Left ventricle myocardium inferior (tissue), 1 donor: Measurements from ENCODE around the gene RASSF4. TPM values are rescaled to one million over a fixed set of nuclear protein-coding genes. Genes with fewer than 3 reads are reported as not detected.

Source experiments
- DNase-seq: peaks from one replicate; pipeline ENCODE4 v3.0.0-alpha.2; 2020
- H3K27ac ChIP-seq: fragments of 200-600 bp; replicated peaks from 2 replicates; pipeline ENCODE4 v1.8.0; 2021
- H3K27me3 ChIP-seq: fragments of 200-600 bp; 2 replicates; pipeline ENCODE4 v1.8.0; 2021; ENCODE audit warnings: low read depth
- H3K36me3 ChIP-seq: fragments of 200-600 bp; 2 replicates; pipeline ENCODE4 v1.8.0; 2021
- H3K4me1 ChIP-seq: fragments of 200-600 bp; 2 replicates; pipeline ENCODE4 v1.8.0; 2021
- H3K4me3 ChIP-seq: fragments of 200-600 bp; 2 replicates; pipeline ENCODE4 v1.8.0; 2021; ENCODE audit warnings: mild to moderate bottlenecking, moderate library complexity
- H3K9me3 ChIP-seq: fragments of 200-600 bp; replicated peaks from 2 replicates; pipeline ENCODE4 v1.8.0; 2021
- intact Hi-C: fragments of 100-400 bp; cut with micrococcal nuclease; formaldehyde crosslinking; loops from one replicate; pipeline ENCODE4 v1.11.0; 2022
- total RNA-seq: library from RNA; stranded (reverse); fragmentation: NEBNext Ultra II Directional; extraction: Animal tissue kit (Norgen Biotek cat#: 25700); gene quantifications from one replicate; pipeline ENCODE4 v1.2.1, GENCODE V29; 2021
- TF ChIP-seq, protein P1 (sequence below): fragments of 200-600 bp; IDR thresholded peaks from 2 replicates; pipeline ENCODE4 v1.8.0; 2021; ENCODE audit warnings: antibody characterized with exemption, mild to moderate bottlenecking, borderline replicate concordance
- donor health status: DM: no; HTN: yes; CAD: no; lungs with severe emphysema.

RASSF4 gene
- total RNA-seq, 1 donor from 2014 or later, result 103 TPM

DNA sequence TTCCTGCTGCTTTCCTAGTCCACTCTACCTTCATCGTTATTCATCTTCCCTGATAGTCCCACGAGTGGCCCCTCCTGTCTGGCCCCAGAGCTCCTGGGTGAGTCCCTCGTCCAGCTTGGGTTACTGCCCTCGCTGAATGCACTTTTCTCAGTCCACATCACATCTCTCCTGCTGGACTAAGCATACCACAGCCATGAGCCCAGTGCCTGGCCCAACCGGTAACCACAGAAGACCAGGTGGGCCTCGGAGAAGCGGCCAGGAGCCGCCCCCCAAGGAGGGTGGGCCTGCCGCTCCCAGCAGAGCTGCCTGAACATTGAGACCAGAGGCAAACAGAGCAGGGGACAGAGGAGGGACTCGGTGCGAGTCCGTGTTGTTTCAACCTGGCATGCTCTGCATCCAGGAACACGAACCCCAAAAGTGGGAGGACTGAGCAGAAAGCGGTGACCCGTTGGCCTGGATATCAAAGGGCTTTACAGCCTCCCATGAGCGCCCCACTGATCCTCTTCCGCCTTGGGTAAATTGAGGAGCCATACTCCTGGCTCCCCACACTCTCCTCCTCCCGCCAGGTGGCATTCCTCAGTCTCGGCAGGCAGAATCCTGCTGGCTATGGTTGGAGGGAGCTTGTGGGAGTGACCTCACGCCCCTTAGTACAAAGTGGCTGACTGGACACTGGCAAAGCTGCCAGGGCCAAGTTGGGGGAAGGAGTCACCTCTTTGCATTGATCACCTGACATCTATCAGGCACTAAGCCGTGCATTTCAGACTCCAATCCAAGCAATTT lies 35.2 kb upstream of the RASSF4 start:
- no peaks in the 10 kb centered on the region for H3K4me1 ChIP-seq
- intact Hi-C loops, result no loop called here
- H3K27me3 ChIP-seq, result no peaks in the 10 kb centered on the region
- TF ChIP-seq, protein P1, sequence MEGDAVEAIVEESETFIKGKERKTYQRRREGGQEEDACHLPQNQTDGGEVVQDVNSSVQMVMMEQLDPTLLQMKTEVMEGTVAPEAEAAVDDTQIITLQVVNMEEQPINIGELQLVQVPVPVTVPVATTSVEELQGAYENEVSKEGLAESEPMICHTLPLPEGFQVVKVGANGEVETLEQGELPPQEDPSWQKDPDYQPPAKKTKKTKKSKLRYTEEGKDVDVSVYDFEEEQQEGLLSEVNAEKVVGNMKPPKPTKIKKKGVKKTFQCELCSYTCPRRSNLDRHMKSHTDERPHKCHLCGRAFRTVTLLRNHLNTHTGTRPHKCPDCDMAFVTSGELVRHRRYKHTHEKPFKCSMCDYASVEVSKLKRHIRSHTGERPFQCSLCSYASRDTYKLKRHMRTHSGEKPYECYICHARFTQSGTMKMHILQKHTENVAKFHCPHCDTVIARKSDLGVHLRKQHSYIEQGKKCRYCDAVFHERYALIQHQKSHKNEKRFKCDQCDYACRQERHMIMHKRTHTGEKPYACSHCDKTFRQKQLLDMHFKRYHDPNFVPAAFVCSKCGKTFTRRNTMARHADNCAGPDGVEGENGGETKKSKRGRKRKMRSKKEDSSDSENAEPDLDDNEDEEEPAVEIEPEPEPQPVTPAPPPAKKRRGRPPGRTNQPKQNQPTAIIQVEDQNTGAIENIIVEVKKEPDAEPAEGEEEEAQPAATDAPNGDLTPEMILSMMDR, result no peak
- no peaks in the 10 kb centered on the region for H3K36me3 ChIP-seq
- no peaks in the 10 kb centered on the region for H3K9me3 ChIP-seq
- no peak overlapping the region for H3K4me3 ChIP-seq
- DNase-seq, result no peak
- no peak overlapping the region for H3K27ac ChIP-seq

DNA sequence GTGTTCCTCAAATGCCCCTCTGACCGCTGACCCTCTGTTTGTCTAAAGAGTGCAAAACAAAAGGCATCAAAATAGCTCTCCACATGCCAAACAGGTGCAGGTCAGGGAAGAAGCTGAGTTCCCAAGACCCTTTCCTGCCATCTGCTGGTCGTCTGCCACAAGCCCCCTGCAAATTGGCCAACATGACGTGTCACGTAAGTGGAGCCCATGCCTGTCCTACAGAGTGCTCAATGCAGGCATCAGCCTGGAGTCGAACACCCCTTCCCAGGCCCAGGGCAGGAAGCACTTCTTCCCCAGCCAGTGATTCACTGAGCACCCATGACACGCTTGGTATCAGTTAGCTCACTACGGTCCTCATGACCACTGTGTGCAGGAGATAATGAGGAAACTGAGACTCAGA lies 34.4 kb upstream of the RASSF4 start:
- Histone ChIP-seq H3K27ac (no peak overlapping the region), H3K27me3 (no peaks in the 10 kb centered on the region), H3K36me3 (no peaks in the 10 kb centered on the region), H3K9me3 (no peaks in the 10 kb centered on the region), H3K4me1 (no peaks in the 10 kb centered on the region), H3K4me3 (no peak overlapping the region)
- intact Hi-C loops, result no loop called here
- no peak for DNase-seq
- TF ChIP-seq, protein P1, result peak; percentile 35

DNA sequence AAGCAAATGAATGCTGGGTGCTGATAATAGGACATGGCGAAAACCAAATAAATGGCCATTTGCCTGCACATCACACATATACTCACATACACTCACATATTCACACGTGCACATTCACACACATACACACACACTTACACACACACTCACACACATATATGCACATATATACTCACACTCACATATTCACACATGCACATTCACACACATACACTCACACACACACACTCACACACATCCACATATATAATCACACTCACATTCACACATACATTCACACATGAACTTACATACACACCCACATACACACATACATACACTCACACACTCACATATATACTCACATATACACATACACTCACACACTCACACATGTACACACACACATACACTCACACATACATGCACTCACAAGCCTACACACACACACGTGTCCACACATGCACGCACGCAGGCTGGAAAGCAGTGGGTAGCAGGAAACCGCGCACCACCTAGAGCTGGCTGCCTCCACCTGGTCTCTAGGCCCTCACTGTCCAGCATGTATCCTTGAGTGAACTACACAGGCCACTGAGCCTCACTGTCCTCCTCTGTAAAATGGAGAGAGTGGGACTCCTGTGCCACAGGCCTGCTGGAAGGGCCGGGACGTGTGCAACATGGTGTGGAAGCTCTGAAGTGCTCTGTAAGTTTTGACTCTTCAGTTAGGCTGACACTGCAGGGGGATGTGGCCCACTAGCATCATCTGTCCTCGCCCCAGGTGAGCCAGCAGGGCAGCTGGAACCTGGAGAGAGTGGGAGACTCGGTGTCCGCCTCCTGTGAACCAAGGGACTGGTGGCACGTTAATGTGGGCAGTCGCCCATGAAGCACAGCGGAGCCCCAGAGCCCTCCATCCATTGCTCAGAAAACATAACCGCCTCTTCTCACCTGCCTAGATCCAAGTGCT lies 33.5 kb upstream of the RASSF4 start:
- H3K9me3 ChIP-seq, result no peaks in the 10 kb centered on the region
- intact Hi-C loops, result no loop called here
- H3K4me1 ChIP-seq, result no peaks in the 10 kb centered on the region
- no peak for DNase-seq
- TF ChIP-seq, protein P1, result no peak
- no peak overlapping the region for H3K4me3 ChIP-seq
- H3K27ac ChIP-seq, result no peak overlapping the region
- H3K36me3 ChIP-seq, result no peaks in the 10 kb centered on the region
- no peaks in the 10 kb centered on the region for H3K27me3 ChIP-seq

DNA sequence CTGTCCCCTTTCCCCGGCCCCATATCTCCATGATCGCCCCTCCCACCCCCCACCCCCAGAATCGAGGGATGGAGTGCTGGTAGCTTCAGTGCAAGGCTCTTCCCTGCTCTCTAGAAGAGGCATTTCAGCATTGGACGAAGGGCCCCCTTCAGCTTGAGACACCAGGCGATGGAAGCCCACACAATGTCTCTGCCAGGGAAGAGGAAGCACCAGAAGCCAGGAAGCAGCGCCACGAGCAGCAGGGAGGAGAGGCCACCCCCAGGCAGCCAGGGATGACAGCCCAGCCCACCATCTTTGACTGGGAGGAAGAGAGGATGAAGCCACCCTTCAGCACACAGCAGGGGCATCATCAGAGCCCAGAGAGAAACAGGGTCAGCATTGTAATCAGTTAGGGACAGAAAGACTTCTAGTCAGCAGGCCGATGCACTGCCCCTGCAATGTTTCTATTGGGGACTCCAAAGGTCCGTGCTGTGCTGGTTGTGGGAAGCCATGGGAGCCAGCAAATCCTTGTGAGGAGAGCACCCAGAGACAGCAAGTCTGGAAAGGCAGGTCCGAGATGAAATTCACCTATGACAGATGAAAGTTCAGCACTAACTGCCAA lies 32.8 kb upstream of the RASSF4 start:
- Histone ChIP-seq H3K27ac (no peak overlapping the region), H3K9me3 (no peaks in the 10 kb centered on the region), H3K4me1 (no peaks in the 10 kb centered on the region), H3K36me3 (no peaks in the 10 kb centered on the region), H3K27me3 (no peaks in the 10 kb centered on the region), H3K4me3 (no peak overlapping the region)
- intact Hi-C loops, result no loop called here
- TF ChIP-seq, protein P1, result no peak
- DNase-seq, result no peak

DNA sequence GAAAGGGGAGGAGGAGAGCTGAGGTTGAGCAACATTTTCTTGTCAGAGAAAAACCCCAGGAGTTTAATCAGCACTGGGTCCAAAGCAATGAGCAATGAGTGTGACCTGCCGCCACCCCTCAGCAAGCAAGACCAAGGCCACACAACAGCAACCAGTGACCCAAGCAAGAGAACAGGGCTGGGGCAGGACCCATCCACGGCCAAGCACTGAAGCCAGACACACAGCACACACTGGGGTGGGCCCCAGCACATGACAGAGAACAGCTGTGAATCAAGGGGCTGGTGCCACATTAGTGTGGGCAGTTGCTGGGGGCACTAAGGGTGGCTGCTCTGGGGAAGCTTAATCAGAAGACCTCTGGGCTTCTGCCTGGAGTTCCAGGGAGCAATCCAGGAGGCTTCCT lies 32.2 kb upstream of the RASSF4 start:
- intact Hi-C loops, result no loop called here
- no peaks in the 10 kb centered on the region for H3K9me3 ChIP-seq

More for the DNA sequence above, 32.2 kb upstream of the RASSF4 start:
- no peaks in the 10 kb centered on the region for H3K36me3 ChIP-seq
- H3K4me1 ChIP-seq, result peaks cover 1% of the 10 kb centered on the region
- no peaks in the 10 kb centered on the region for H3K27me3 ChIP-seq
- H3K4me3 ChIP-seq, result no peak overlapping the region
- TF ChIP-seq, protein P1, result no peak
- H3K27ac ChIP-seq, result no peak overlapping the region
- no peak for DNase-seq
